ENCODE data around the gene PHF21A.

The PHF21A gene

DNA sequence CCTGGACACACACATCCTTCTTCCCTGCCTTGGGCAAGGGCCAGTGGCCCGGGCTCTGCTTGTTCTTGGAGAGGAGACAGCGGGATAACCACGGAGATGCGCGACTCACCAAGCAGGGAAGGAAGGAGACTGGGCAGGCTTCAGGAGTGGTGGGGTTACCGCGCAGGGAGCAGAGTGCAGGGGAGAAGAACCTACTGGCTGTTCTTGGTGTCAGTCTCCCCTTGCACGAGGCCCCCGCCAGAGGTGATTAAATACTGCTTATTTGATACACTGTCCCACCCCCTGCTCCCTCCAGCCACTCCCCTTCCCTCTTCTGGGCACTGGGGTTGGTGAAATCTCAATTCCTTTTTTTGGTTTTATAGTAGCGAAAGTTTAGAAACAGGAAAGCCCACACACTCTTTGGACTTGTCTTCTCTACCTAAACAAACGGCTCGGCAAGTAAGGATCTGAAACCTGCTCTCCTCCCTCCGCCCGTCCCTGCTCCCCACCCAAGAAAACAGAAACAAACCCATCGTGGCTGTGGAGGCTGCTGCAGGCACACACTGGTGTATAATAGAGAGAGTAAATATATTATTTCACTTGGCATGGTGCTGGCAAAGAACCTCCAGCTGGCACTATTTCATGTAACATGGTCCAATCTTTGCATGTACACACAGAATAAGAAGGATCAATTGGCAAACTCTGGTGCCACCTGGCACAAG, 188.0 kb downstream of the PHF21A start:
- TF ChIP-seq CTCF (IDR thresholded peaks at IDR 0.05; ENCODE audit: borderline replicate concordance, extremely low read depth, low read length, poor library complexity, severe bottlenecking) (no peak), EZH2 (IDR thresholded peaks at IDR 0.05; ENCODE audit: borderline replicate concordance, low read depth, low read length, severe bottlenecking) (no peak)
- Histone ChIP-seq H3K27ac (ENCODE audit: low read length) (no peak overlapping the region), H3K9me3 (ENCODE audit: insufficient read depth, low read length, severe bottlenecking) (no peaks in the 10 kb centered on the region), H3K9ac (ENCODE audit: low read depth, low read length) (no peak overlapping the region), H3K27me3 (ENCODE audit: insufficient read depth, low read length, poor library complexity) (no peaks in the 10 kb centered on the region), H3K4me3 (ENCODE audit: low read depth in 1 of 2, low read length in 2 of 2) (no peak overlapping the region), H3K36me3 (ENCODE audit: insufficient read depth, low read length) (peaks cover 59% of the 10 kb centered on the region), H3K79me2 (ENCODE audit: insufficient read depth, low read length) (no peaks in the 10 kb centered on the region), H2AFZ (ENCODE audit: low read depth, low read length) (no peak overlapping the region), H4K20me1 (ENCODE audit: insufficient read depth, low read length) (no peaks in the 10 kb centered on the region), H3K4me2 (ENCODE audit: insufficient read depth, low read length) (no peak overlapping the region), H3K4me1 (ENCODE audit: insufficient read depth, low read length) (no peaks in the 10 kb centered on the region)
- ATAC-seq (ENCODE audit: insufficient read depth, low read depth) (no peak), DNase-seq (no peak)

GRCh38 chr11:45932217-45932616, 189.0 kb downstream of the PHF21A start:
- H3K4me3 ChIP-seq (ENCODE audit: low read depth in 1 of 2, low read length in 2 of 2), result no peak overlapping the region

DNA sequence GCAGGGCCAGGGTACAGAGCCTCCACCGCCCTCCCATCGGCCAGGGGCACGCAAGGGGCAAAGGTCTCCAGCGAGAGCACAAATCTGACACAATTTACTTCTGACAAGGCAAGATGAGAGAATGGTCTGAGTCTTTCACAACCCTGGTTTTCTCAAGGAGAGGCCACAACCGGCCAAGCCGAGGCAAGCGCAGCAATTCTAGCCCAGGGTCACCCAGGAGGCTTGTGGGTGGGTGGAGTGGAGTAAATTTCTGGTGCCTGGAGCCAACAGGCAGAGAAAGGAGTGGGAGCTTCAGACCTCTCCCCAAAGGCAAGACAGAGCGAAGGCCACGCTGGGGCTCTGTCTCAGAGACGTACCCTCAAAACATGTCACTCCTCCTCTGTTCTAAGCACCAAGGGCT, 189.5 kb downstream of the PHF21A start:
- TF ChIP-seq CTCF (IDR thresholded peaks at IDR 0.05; ENCODE audit: borderline replicate concordance, extremely low read depth, low read length, poor library complexity, severe bottlenecking), result no peak
- no peak for TF ChIP-seq EZH2 (IDR thresholded peaks at IDR 0.05; ENCODE audit: borderline replicate concordance, low read depth, low read length, severe bottlenecking)
- Histone ChIP-seq H3K9ac (ENCODE audit: low read depth, low read length) (no peak overlapping the region), H3K27me3 (ENCODE audit: insufficient read depth, low read length, poor library complexity) (no peaks in the 10 kb centered on the region), H3K4me3 (ENCODE audit: low read depth in 1 of 2, low read length in 2 of 2) (no peak overlapping the region), H3K27ac (ENCODE audit: low read length) (no peak overlapping the region), H3K79me2 (ENCODE audit: insufficient read depth, low read length) (no peaks in the 10 kb centered on the region), H3K4me1 (ENCODE audit: insufficient read depth, low read length) (no peaks in the 10 kb centered on the region), H2AFZ (ENCODE audit: low read depth, low read length) (no peak overlapping the region), H4K20me1 (ENCODE audit: insufficient read depth, low read length) (no peaks in the 10 kb centered on the region), H3K4me2 (ENCODE audit: insufficient read depth, low read length) (no peak overlapping the region), H3K36me3 (ENCODE audit: insufficient read depth, low read length) (peaks cover 45% of the 10 kb centered on the region), H3K9me3 (ENCODE audit: insufficient read depth, low read length, severe bottlenecking) (no peaks in the 10 kb centered on the region)
- ATAC-seq (ENCODE audit: insufficient read depth, low read depth), result no peak
- no peak for DNase-seq

More at GRCh38 chr11:45932217-45932616, 189.0 kb downstream of the PHF21A start:
- Histone ChIP-seq H3K4me1 (ENCODE audit: insufficient read depth, low read length) (no peaks in the 10 kb centered on the region), H3K36me3 (ENCODE audit: insufficient read depth, low read length) (peaks cover 50% of the 10 kb centered on the region), H3K9me3 (ENCODE audit: insufficient read depth, low read length, severe bottlenecking) (no peaks in the 10 kb centered on the region), H3K27me3 (ENCODE audit: insufficient read depth, low read length, poor library complexity) (no peaks in the 10 kb centered on the region), H3K79me2 (ENCODE audit: insufficient read depth, low read length) (no peaks in the 10 kb centered on the region), H4K20me1 (ENCODE audit: insufficient read depth, low read length) (no peaks in the 10 kb centered on the region), H2AFZ (ENCODE audit: low read depth, low read length) (no peak overlapping the region), H3K9ac (ENCODE audit: low read depth, low read length) (no peak overlapping the region), H3K4me2 (ENCODE audit: insufficient read depth, low read length) (no peak overlapping the region), H3K27ac (ENCODE audit: low read length) (no peak overlapping the region)
- ATAC-seq (ENCODE audit: insufficient read depth, low read depth) (no peak), DNase-seq (no peak)
- TF ChIP-seq CTCF (IDR thresholded peaks at IDR 0.05; ENCODE audit: borderline replicate concordance, extremely low read depth, low read length, poor library complexity, severe bottlenecking), result no peak
- no peak for TF ChIP-seq EZH2 (IDR thresholded peaks at IDR 0.05; ENCODE audit: borderline replicate concordance, low read depth, low read length, severe bottlenecking)

Data from DND-41 (cell line).